NCI-H1694 treated with DMSO at 0.1 percent for 48 hours (cell line): ENCODE data around the gene CD34.
"Not testable (repeated sequence)": the region's sequence is repeated elsewhere in the genome, so short reads cannot be mapped to it uniquely, and the experiment has no call there.

Experiments used
- DNase-seq: peaks from one replicate; lab custom pipeline; 2025; lab: John Stamatoyannopoulos, UW

CD34 gene, protein sequence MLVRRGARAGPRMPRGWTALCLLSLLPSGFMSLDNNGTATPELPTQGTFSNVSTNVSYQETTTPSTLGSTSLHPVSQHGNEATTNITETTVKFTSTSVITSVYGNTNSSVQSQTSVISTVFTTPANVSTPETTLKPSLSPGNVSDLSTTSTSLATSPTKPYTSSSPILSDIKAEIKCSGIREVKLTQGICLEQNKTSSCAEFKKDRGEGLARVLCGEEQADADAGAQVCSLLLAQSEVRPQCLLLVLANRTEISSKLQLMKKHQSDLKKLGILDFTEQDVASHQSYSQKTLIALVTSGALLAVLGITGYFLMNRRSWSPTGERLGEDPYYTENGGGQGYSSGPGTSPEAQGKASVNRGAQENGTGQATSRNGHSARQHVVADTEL

DNA sequence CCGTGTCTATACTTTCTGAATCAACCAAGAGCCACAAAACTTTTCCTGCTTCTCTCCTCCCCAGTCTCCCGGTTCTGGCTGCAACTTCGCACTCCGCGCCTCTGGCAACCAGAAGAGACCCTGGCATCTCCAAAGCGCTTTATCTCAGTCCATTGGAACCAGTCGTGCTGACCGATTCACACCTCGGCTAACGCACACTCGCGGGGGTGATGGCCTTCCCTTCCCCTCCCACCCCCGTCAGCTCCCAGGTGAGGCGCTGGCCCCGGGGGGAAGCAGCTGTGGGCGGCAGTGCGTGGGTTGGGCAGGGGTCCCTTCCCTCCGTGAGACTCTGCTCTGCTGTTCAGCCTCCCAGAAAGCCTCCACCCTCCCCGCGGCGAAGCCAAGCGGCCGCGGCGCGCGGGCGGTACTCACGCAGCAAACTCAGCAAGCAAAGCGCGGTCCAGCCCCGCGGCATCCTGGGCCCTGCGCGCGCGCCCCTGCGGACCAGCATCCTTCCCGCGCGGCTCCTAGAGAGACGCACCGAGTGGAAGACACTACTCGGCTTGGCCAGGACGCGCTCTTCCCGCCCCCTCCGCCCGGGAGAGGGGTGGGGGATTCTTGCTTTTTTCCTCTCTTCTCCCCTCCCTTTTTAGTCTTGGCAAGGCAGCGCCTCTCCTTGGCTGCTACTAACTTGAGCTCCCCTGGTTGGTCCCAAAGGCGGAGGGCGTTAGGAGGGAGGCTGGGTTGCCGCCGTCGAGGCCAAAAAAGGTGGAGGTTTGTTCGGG is at the start of gene CD34:
CD34 (minus strand) TSS at position 535 of the 764 bp plus-strand sequence; CDS start at position 490, 45 bp downstream.
- DNase-seq, result no peak

DNA sequence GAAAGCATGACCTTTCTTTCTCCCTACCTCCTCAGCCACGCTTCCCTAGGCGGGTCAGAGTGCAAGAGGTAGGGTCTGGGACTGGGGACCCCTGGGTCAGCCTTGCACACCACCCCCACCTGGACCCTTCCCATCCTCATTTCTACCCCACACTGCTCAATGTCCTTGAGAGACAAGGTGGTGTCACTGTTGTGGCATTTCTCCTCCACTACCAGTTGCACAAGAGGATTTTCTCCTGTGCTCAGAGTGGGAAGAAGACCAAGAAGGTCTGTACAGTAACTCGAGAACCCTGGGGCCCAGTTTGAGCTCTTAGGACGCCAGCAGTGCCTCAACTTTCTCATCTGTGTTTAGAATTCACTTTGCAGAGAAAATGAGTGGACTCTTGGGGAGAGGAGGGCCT is 49.4 kb upstream of the CD34 start:
- no peak for DNase-seq

DNA sequence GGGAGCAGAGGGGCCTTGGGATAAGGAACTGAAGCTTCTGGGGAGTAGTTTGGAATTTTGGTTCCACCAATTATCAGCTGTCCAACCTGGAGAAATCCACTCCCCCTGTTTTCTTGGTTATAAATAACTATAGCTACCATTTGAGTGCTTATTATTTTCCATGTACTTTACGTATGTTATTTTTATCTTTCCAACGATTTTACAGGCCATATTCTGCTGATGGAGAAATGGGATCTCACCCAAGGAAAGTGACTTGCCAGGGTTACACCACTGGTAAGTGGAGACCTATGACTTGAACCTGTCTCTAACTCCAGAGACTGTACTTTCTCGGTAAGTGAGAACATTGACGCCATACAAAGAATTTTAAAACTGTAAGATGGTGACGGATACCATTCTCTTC is 49.0 kb upstream of the CD34 start:
- no peak for DNase-seq

DNA sequence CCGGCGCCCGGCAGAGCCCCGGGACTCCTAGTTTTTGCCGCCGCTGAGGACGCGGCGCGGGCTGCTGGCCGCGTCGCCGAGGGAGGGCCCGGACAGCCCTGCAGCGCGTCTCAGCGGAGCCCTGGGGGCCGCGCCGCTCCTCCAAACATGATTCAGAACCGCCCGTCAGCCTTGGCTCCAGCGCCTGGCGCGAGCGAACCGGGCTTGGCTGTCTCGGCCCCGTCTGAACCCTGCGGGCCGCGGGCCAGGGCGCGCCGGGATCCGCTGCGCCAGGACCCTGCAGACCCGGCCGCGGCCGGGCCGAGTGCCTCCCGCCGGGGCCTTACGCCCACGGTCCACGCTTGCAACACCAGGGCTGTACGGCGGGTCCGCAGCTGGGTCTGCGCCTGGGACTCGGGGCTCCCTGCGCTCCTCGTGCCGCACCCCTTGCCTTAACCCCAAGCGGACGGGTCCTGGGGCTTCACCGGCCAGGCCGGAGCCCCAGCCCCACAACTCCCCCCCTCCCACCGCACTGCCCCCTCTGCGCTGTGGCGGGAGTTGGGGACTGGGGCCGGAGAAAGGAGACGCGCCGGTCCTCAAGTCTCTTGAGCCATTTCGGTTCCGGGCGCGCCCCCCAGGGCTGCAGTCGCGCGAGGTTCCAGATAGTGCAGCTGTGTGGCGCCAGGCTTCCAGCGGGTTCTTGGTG is 48.4 kb upstream of the CD34 start:
- no peak for DNase-seq

DNA sequence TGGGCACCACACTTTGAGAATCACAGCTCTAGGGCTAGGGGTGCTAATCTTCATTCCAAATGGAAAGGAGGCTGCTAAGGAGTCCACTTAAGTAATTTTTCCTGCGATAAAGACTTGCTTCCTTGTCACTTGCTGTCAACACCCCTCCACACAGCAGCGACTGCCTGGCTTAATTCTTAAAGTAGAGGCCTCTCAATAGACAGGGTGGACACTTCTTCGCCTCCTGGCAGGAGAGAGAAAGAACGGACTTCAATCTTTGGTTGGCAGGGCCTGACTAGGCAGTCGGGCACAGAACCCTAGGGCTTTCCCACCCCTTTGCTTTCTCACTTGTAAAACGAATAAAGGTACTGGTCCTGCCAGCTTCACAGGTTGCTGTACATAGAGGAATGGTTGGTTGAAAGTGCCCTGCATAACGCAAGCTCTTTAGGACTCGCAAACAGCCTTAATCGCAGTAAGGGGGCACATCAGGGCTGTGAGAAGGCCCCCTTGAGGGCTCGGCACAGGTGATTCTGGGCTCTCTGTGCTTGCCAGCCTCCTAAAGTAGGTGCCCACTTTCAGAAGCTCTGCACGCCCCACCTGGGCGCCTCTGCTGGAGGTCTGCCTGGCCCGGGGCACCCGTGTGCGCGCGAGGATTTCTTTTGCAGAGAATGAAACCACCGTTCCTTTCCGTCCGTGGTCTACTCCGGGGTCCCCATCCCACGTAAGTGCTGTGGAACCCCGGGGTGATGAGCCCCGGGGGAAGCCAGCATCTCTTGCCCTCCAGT is 47.6 kb upstream of the CD34 start:
- no peak for DNase-seq

DNA sequence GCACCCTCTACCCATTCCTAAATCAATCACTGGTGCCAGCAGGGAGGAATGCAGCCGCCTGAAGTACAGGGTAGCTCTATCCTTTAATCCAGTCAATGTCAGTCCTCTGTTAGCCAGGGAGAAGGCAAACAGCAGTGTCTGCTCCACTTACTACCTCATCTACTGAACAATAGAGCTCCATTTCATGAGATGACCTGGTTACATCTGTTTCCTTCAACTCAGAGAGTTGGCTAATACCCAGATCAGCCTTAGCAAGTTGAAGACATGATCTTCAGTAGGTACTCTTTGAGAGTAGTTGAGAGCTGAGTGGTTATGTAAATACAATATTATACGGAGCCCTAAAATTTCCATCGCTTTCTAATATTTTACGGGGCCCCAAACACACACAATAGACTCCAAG is 46.1 kb upstream of the CD34 start:
- no peak for DNase-seq

DNA sequence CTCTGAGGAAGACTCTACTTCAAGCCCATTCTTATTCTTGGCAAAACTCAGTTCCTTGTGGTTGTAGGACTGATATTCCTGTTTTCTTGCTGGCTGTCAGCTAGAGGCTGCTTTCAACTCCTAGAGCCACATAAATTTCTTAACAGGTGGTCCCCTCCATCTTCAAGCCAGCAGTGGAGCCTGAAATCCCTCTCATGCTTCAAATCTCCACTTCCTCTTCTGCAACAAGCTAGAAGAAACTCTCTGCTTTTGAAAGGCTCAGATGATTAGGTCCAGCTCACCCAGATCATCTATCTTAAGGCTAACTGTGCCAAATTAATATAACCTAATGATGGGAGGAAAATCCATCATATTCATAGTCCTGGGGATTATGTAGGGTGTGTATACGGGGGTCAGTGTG is 43.2 kb upstream of the CD34 start:
- DNase-seq, result no peak

DNA sequence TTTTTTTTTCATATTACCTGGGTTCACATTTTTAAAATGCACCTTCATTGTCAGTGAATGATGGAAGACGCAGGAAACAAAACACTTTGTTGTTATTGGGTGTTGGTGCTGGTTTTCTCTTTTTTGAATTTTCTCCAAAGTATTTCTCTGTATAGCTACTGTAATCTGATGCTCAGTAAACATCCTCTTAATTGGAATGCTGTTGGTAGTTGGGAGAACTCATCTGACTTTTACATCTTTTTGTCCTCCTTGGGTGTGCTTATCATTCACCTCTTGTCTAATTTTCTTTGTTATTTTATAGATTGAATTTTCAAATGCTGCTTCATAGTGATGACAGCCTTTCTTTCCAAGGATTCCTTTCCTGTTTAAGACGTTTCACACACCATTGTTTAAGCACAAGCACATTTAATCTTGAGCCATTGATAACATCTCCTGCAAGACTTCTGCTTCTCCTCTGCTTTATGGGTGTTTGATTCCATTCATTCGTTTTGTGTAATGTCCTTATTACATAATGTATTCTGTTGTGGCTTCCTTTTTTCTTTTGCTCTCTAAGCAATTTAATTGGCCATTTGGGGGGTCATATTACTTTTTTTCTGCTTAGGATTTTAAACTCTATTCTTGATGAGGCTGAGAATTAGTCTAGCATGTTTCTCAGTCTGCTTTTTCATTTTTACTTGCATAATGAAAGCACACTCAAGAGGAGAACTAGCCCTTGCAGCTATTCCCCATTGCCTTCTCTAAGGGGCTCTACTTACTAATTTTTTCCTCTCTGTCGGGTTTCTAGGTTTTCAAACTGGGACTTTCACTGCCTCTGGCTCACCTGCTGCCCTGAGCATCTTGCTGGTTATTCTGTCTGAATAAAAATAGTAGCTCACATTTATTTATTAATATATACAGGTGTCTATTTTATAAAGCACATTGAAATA is 42.0 kb upstream of the CD34 start:
- no peak for DNase-seq

DNA sequence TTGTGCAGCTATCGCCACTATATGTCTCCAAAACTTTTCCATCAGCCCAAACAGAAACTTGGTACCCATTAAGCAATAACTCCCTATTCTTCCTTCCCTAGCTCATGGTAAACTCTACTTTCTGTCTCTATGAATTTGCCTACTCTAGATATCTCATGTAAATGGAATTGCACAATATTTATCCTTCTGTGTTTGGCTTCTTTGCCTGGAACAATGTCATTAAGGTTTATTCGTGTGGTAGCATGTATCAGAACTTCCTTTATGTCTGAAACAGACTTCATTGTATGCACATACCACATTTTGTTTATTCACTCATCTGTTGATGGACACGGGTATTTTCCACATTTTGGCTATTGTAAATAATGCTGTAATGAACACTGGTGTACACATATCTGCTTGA is 40.7 kb upstream of the CD34 start:
- no peak for DNase-seq

DNA sequence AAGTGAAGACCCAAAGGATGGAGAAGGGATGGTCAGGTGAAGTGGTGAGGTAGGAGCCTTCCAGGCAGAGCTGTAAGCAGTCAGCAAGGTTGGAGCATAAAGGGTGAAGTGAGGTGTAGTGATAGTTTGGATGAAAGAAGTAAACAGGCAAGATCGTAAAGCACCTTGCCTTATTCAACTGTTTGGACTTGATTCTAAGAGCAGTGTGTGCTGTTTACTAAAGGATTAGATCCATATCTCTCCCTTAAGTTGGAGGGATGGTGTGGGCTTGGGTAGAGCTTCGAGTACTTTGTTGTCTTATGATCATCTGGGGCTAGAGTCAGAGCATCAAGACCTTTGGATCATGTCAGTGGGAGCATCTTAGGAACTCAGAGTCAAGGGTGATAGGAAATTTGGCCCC is 39.8 kb upstream of the CD34 start:
- no peak for DNase-seq

DNA sequence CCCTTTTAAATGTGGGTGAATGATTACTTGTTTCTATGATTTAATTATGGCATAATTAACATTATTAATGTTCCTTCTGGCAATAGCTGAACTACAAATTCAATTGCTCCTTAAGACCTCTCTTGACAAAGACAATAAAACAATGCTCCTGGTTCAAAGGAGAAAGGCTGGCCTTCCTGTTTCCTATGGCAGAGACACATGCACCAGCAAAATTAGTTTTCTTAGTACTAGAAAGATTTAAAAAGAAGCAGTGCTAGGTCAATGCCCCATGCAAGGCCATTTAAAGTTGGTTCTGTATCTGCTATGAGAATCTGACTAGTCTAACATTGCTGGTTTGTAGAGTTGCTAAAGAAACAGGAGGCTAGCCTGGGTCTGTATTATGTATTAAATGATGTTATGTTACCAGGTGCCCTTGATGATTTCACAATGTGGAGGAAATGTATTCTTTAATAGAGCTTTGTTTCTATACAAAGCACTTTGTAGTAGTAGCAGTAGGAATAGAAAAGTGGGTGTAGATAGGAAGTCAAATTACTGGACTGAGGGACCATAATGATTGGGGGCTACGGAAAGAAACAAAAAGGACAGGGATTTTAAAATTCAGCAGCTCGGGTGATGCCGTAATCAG is 38.8 kb upstream of the CD34 start:
- no peak for DNase-seq

DNA sequence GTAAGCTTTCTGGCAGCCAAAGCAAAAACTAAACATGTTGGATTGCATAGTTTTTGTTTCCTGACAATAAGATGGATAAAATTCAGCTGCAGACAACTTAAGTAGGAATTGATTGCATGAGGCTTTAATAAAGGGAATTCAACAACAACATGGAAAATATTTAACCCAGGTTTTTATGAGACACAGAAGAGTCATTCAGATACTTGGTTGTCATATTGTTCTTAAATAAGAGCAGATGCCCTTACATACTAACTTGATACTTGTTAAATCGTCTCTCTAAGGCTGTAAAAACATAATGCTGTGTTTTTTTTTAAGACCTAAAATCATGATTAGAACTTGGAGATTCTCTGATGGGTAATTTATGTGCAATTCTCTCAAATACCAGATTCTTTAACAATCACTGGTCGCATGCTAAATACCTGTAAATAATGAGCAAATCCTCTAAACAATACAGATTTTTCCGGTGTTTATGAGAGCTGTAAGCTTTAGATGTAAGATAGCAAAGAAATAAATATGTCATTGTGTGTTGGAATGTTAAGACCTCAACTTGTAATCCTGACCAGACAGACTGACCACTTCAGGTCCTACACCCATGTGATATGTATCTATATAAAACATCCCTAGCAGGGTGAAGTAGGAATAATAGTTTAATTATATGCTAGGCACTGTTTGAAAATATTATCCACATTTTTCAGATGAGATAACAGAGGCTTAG is 37.8 kb upstream of the CD34 start:
- DNase-seq, result no peak

DNA sequence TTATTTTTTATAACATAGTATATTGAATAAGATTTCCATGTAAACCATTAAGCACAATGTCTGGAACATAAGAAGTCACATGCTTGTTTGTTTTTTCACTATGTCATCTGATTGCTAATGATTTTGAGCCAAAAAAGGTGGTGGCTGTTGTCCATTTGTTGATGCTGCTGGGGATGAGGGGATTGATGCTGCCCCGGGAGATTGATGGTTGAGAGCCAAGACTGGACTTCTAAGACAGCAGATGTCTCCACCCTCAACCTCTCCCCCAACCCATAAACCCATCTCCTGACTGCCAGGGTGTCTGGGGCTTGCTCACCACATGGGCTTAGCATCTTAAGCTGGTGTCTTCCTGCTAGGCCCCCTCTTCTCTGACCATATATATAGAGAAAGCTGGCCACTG is 35.8 kb upstream of the CD34 start:
- DNase-seq, result no peak

DNA sequence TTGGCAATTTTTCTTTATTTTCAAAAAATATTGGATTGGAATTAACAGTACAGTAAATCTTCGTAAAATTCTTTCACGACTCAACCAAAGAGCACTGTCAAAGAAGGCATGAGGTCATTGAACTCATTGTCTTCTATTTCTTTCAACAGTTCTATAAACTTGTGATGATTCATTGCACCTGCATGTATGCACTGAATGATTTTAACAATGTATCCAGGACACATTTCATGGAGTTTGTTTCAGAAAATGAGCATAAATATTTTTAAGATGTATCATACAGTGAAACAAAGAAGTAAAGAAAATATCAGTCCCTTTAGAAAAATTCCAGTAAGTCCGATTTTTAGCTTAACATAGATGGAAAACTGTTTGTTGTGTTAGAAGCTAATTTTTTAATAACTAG is 33.6 kb upstream of the CD34 start:
- DNase-seq, result no peak

DNA sequence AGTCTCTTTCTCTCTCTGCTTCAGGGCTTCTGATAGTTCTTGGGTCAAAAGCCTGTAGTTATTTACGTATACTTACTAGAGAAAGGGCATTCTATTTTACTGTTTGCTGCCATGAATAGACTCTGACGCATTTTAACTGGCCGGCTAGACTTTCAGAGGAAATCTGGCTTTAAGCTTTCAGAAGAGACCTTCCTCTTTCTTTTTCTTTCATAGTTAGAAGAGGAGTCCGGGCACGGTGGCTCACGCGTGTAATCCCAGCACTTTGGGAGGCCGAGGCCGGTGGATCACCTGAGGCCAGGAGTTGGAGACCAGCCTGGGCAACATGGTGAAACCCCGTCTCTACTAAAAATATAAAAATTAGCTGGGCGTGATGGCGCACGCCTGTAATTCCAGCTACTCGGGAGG is 31.4 kb upstream of the CD34 start:
- not testable (repeated sequence) for DNase-seq

DNA sequence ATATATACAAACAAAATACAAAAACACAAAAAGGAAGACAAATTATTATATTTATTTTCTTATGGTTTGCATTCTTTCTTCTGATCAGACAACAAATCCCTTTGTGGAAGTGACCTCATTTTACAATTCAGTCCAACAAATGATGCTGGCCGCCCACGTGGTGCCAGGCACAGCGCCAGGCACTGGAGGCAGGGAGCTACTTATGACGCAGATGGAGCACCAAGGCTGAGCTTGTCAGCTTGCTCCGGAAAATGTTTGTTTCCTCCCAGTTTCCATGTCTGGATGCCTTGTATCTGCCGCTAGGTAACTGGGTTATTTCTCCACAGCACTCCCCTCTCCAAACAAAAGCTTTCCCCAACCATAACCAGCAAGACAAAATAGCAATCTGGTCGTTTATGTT is 30.7 kb upstream of the CD34 start:
- no peak for DNase-seq

DNA sequence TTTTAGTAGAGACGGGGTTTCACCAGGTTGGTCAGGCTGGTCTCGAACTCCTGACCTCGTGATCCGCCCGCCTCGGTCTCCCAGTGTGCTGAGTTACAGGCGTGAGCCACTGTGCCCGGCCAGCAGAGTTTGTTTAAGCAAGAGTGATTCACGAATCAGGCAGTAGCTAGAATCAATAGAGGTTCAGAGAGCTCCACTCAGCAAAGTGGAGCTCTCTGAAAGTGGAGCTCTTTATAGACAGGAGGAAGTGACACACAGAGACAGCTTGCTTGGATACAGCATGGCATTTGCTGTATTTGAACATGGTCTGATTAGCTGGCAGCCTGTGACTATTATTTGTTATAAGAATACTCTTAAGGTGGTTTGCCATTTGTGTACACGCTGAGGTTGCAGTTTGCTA is 27.1 kb upstream of the CD34 start:
- no peak for DNase-seq

DNA sequence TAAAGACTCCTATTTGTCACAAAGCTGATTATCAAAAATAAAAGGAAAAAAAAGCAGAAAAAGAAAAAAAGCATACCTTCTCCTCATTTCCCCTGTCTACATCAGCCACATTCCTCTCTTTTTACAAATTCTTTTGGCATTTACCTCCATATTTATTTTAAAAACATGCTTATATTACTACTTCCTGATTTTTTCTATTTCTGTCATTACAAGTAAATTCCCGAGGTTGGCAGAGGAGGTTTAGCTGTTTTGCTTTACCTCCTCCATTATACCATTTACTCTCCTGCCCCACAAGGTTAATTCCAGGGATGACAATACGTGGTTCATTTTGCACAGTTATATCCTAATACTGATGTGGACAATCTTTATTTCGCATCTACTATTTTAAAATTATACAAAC is 26.3 kb upstream of the CD34 start:
- no peak for DNase-seq

DNA sequence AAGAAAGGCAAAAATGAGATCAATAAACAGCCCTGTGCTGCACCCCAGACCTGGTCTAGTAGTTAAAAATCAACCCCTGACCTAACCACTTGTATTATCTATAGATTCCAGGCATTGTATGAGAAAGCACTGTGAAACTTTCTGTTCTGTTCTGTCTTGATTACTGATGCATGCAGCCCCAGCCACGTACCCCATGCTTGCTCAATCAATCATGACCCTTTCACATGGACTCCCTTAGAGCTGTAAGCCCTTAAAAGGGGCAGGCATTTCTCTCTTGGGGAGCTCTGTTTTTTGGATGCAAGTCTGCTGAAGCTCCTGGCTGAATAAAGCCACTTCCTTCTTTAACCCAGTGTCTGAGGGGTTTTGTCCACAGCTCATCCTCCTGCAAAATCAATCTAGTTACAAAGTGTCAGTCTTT is 24.2 kb upstream of the CD34 start:
- no peak for DNase-seq

DNA sequence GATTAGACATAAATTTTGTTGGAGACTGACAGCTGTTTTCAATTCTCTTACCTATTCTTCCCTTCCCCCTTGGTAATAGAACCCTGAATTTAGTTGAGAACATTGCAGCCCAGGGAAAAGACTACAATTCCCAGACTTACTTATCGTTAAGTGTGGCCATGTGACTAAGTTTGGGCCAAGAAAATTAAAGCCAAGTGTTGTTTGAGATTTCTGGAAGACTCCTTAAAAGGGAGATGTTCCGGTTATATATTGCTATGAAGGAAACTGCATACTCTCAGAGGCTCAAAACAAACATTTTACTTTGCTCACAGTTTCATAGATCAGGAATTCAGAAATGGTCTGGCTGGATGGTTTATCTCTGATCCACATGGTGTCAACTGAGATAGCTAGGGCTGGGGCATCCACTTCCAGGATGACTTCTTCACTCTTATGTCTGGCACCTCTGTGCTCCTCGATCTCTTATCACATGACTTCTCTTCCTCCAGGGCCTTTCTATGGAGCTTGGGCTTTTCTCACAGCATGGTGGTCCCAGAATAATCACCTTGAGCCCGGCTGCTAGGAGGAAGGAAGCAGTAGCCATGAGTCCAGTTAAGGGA is 22.4 kb upstream of the CD34 start:
- no peak for DNase-seq
